HG03342 (cell line): Measurements from ENCODE around the gene SARDH.

ENCODE experiments used
- ATAC-seq: cut with Tn5 transposase; IDR thresholded peaks from one replicate; pipeline ENCODE4 v1.9.1; 2021; ENCODE audit warnings: mild to moderate bottlenecking, moderate library complexity; ENCODE audit not compliant: unreplicated experiment

Gene SARDH

GRCh38 chr9:133733796-133734533, 4.2 kb downstream of the SARDH start:
- no peak for ATAC-seq

GRCh38 chr9:133733421-133733795, 4.7 kb downstream of the SARDH start:
- ATAC-seq, result no peak

- no peak for ATAC-seq
Observed at GRCh38 chr9:133732639-133733408, 5.3 kb downstream of the SARDH start.

- ATAC-seq, result no peak
Observed at GRCh38 chr9:133731876-133732638, 6.1 kb downstream of the SARDH start.

- no peak for ATAC-seq
Observed at GRCh38 chr9:133730994-133731715, 7.0 kb downstream of the SARDH start.

- no peak for ATAC-seq
Observed at GRCh38 chr9:133729617-133730281, 8.4 kb downstream of the SARDH start.

- no peak for ATAC-seq
Observed at GRCh38 chr9:133728856-133729616, 9.1 kb downstream of the SARDH start.

- ATAC-seq, result no peak
Observed at GRCh38 chr9:133727876-133728441, 10.2 kb downstream of the SARDH start.

- ATAC-seq, result no peak
Observed at GRCh38 chr9:133727277-133727875, 10.8 kb downstream of the SARDH start.

- no peak for ATAC-seq
Observed at GRCh38 chr9:133726401-133727276, 11.5 kb downstream of the SARDH start.

- ATAC-seq, result no peak
Observed at GRCh38 chr9:133725886-133726285, 12.3 kb downstream of the SARDH start.

- no peak for ATAC-seq
Observed at GRCh38 chr9:133718563-133719315, 19.4 kb downstream of the SARDH start.

- ATAC-seq, result no peak
Observed at GRCh38 chr9:133717113-133718031, 20.8 kb downstream of the SARDH start.

- ATAC-seq, result no peak
Observed at GRCh38 chr9:133716564-133717112, 21.5 kb downstream of the SARDH start.

GRCh38 chr9:133715866-133716563, 22.1 kb downstream of the SARDH start:
- ATAC-seq, result no peak
